Measurements from ENCODE around the gene HDGFL1.

Gene HDGFL1

GRCh38 chr6:22569281-22570184 lies at the start of gene HDGFL1:
HDGFL1 (plus strand) TSS chr6:22569566; CDS start chr6:22569576, 10 bp downstream.
- DNase-seq (ENCODE audit: low read depth), result no peak

GRCh38 chr6:22521035-22521434 lies 48.3 kb upstream of the HDGFL1 start:
- DNase-seq (ENCODE audit: low read depth), result no peak

- DNase-seq (ENCODE audit: low read depth), result no peak
Measured at GRCh38 chr6:22526736-22527135, 42.6 kb upstream of the HDGFL1 start.

GRCh38 chr6:22529866-22530265 lies 39.5 kb upstream of the HDGFL1 start:
- no peak for DNase-seq (ENCODE audit: low read depth)

GRCh38 chr6:22530506-22530905 lies 38.9 kb upstream of the HDGFL1 start:
- DNase-seq (ENCODE audit: low read depth), result no peak

GRCh38 chr6:22536122-22536521 lies 33.2 kb upstream of the HDGFL1 start:
- DNase-seq (ENCODE audit: low read depth), result no peak

- DNase-seq (ENCODE audit: low read depth), result no peak
Measured at GRCh38 chr6:22544476-22544875, 24.9 kb upstream of the HDGFL1 start.

DNA sequence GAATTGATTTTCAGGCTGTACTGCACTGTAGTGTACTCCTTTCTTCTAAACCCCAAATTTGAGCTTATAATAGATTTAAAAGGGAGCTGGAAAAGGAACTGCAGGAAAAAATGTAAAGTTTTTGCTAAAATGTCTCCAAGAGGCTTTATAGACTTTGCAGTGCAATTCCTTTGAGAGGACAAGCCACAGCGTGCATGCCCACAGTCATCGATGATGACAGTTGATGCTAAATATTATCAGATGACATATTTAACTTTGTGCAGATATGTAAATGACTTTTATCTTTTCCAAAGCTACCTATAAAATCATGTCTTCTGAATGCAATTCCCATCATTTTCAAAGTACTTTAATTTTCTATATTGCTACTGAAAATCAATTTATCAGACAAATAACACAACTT lies 24.3 kb upstream of the HDGFL1 start:
- DNase-seq (ENCODE audit: low read depth), result no peak

GRCh38 chr6:22546236-22546635 lies 23.1 kb upstream of the HDGFL1 start:
- DNase-seq (ENCODE audit: low read depth), result no peak

- DNase-seq (ENCODE audit: low read depth), result no peak
Measured at GRCh38 chr6:22550971-22551670, 18.2 kb upstream of the HDGFL1 start.

- DNase-seq (ENCODE audit: low read depth), result no peak
Measured at GRCh38 chr6:22556266-22556665, 13.1 kb upstream of the HDGFL1 start.

GRCh38 chr6:22557007-22557406 lies 12.4 kb upstream of the HDGFL1 start:
- DNase-seq (ENCODE audit: low read depth), result no peak

DNA sequence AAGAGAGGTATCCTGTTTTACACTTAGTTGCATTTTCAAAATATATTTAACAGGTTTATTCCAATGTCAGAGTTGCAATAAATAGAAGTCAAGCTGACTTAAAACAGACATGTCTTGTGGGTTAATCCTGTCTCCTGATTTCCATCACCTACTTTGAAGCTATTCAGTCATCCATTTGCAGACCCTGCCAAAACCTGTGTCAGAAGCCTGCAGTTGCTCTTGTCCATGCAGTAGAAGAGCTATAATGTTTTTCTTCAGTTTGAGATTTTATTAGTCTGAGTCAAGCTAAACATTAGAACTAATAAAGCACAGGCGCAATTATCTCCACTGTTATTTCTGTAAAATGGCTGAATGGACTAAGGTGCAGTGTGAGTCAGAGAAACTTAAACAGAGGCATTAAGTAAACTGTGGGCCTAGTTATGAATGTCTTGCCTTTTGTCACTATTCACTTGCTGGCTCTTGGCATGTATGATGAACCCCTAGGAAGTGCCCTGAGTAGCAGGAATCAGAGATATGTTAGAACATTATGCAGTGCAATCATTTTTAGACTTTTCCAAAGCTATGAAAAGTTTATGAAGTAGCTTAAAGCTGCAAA lies 11.0 kb upstream of the HDGFL1 start:
- DNase-seq (ENCODE audit: low read depth), result no peak

DNA sequence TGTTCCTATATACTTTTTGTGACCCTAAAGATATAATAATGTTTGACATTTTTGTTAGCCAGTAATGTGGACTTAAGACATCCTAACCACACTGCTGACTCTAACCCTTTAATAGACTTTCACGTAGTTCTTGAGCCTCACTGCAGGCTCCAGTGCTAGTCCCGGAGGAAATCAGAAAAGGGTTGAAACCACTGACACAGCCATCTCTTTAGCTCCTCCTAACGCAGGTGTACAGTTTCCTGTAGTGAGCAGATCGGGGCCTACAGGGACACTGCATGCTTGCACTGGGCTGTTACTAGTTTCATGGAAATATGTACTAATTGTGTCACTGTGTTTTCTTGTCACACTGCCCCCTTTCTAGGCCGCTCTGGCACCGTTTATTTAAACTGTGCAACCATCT lies 512 bp upstream of the HDGFL1 start:
- DNase-seq (ENCODE audit: low read depth), result no peak

- no peak for DNase-seq (ENCODE audit: low read depth)
Measured at GRCh38 chr6:22570185-22570551, 802 bp downstream of the HDGFL1 start.

- no peak for DNase-seq (ENCODE audit: low read depth)
Measured at GRCh38 chr6:22575190-22575589, 5.8 kb downstream of the HDGFL1 start.

GRCh38 chr6:22579439-22579838 lies 10.1 kb downstream of the HDGFL1 start:
- DNase-seq (ENCODE audit: low read depth), result no peak

DNA sequence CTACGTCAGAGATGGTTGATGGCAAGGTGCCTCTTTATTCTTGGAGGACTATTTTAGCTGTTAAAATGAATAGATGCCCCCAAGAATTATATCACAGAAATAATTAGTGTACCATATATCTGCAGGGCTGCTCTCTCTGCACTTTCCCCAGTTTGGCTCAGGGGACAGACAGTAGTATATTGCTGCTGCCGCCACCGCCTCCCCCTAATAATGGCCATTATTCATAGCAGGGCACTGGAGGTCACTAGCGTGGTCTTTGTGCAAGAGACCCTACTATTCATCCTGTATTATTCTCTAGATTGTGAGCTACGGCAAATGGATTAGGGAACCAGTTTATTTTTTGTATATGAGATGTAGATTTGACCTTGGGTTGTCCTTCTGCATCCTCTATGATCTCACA lies 11.0 kb downstream of the HDGFL1 start:
- no peak for DNase-seq (ENCODE audit: low read depth)

DNA sequence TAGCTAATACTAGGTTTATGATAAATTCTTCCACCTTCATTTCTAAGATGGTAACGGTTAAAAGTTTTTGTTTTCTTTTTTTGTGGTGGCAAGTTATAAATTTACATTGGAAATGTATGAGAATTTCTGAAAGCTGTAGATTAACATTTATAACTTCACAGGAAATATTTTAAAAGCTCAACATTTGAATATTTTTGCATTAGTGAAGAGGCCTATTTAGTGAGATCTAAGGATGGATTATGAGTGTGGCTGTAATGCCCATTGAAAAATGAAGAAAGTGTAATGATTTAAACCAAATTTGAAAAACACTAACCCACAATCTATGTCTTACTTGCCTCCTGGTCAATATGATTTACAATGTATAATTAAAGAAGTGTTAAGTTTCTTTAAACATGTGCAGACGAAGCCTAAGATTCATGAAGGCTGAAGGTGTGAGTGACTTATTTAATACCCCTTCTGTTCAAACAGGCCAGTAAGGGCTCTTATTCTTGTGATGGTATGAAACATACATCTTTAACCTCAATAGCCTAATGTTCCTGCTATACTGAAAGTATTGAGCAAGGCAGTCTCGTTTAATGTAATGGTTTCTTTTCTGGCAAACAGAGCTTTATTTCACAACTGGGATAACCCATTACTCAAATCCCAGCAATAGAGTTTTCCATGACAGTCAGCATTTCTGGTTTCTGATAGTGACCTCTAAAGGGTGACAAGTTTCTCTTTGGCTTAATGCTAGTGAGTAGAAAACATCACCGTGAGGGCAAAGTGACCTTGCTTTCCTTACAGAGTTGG lies 13.2 kb downstream of the HDGFL1 start:
- DNase-seq (ENCODE audit: low read depth), result no peak

GRCh38 chr6:22583230-22583629 lies 13.9 kb downstream of the HDGFL1 start:
- no peak for DNase-seq (ENCODE audit: low read depth)

DNA sequence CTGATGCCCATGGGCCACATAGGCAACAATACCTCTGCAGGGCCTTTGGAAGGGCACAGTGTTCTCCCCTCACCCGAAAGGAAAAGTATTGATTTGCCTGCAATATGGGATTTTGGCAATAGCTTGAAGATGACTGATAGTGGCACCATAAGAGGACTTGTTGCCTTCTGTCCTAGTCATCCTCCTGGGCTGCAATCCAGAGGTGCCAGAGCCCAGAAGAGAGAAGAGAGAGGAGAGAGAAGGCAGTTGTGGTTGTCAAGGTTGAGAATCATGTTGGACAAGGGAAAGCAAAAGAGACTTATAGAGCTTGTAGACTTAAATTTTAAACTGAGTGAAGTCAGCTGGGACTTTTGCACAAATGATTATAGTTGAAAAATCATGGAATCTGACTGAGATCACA lies 14.6 kb downstream of the HDGFL1 start:
- no peak for DNase-seq (ENCODE audit: low read depth)

- no peak for DNase-seq (ENCODE audit: low read depth)
Measured at GRCh38 chr6:22589118-22589517, 19.8 kb downstream of the HDGFL1 start.

Data from activated T-cell treated with anti-CD3 and anti-CD28 coated beads for 1 hour (primary cell).